Epidermal melanocyte (primary cell): ENCODE measurements around the gene ORC4.

Experiments
- DNase-seq: peaks from one replicate; pipeline ENCODE4 v3.0.0; 2011; ENCODE audit warnings: low spot score; ENCODE audit not compliant: insufficient read length

ORC4 gene

GRCh38 chr2:148020111-148021058 lies at the start of gene ORC4:
Gene ORC4, minus strand, starts transcription at chr2:148020737. Its CDS starts 44,779 bp downstream, at chr2:147975958.
- DNase-seq, result peak; percentile 73

DNA sequence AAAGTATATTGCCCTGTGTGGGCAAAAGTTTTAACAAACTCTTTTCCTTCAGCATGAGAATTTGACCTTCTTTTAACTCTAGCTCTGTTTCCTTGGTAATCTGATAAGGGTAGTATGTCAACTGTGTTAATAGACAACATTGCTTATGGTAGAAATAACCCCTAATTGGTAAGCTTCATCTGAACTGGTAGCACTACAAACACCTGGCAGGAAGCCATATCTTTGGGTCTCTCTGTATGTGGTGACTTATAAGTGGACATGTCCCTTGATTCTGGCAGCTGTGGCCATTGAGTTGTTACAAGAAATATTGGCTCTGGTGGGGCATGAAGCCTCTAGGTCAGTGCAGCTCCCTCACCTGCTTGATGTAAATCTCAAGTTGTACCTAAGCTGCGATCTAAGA lies 47.3 kb upstream of the ORC4 start:
- no peak for DNase-seq

DNA sequence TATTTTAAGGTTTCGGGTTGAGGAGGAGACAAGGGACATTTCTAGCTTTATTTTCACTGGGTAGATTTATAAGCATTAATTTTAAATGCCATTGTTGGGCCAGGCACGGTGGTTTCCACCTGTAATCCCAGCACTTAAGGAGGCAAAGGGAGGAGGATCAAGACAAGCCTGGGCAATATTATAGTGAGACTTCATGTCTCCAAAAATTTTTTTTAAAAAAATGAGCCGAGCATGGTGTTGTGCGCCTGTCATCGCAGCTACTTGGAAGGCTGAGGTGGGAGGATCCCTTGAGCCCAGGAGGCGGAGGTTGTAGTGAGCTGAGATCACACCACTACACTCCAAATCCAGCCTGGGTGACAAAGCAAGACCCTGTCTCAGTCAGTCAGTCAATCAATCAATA lies 45.4 kb upstream of the ORC4 start:
- DNase-seq, result no peak

- DNase-seq, result no peak
Observed at GRCh38 chr2:148063633-148064032, 43.1 kb upstream of the ORC4 start.

GRCh38 chr2:148058641-148059040 lies 38.1 kb upstream of the ORC4 start:
- no peak for DNase-seq

GRCh38 chr2:148052687-148053086 lies 32.1 kb upstream of the ORC4 start:
- DNase-seq, result no peak

GRCh38 chr2:148049284-148049683 lies 28.7 kb upstream of the ORC4 start:
- no peak for DNase-seq

DNA sequence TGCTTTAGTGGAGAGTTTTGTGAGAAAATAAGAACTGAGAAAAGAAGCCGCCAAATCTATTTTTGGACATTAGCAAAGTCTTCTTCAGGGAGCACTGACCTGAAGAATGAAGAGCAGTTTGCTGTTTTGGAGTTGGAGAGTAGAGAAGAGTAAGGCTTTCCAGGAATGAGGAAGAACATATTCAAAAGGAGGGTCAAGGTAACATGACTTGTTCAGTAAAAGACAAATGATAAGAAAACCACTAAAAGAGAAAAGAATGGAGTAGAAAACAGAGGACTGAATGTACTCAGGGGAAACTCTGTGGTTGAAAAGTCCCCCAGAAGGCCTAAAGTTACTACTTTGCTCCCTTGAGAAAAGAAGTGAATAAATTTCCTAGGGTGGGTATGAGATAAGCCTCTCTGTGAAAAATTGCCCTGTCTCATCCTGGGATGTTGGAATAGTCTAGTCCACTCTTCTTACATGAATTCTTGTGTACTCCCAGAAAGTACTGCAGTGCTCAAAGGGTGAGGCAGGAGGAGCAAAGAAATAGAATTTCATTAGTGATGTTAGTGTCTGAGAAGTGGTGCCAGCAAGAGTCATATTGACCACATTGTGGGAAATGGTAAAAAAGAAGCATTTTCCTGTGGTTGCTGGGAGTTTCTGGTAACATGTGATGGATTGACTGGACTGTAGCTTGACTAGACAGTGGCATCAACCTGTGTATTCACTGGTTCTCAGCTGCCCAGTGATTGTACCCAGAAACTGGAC lies 28.1 kb upstream of the ORC4 start:
- no peak for DNase-seq

DNA sequence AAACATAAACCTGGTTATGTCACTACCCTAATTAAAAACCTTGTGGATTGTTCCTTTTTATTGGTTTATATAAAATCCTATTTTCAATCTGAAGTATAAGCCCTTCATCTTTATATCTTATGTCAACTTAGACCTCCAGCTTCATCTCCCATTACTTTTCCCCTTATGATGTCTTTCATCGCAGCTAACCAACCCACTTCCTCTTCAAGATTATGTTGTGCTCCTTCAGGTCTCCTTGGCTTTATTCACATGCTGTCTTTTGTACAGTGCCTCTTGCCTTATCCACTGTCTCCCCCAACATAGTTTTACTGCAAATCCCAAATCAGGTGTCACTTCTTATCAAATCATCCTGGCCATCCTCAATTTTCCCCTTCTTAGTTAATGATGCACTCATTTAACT lies 26.3 kb upstream of the ORC4 start:
- DNase-seq, result no peak

GRCh38 chr2:148044322-148044721 lies 23.8 kb upstream of the ORC4 start:
- DNase-seq, result no peak

DNA sequence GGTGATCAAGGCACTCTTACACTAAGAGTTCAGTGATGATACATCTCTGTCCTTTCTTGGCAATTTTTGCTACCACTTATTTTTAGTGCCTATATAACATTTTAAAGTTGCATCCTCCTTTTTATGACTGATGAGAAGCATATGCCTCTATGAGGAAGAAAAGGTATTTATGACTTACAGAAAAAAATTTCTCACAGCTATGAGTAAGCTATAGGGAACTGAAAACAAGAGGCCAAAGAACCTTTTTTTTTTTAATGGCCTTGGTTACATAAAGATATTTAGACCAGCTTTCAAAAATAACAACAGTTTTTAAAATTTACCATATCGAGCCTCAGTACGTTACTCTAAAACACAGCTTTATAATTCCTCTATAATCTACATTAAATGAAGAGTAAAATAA lies 21.7 kb upstream of the ORC4 start:
- no peak for DNase-seq

DNA sequence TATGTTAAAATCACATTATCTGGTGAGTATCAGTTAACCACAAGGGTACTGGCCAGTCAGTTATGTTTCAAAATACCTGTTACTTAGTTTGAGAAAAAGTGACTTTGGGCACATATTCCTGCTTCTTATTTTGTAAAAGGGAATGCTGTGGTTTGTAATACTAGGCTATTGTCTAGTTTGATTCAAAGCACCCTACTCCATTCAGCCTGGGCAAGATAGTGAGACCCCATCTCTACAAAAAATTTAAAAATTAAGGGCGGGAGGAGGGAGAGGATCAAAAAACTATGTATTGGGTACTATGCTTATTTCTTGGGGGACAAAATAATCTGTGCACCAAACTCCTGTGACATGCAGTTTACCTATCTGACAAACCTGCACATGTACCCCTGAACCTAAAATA lies 19.2 kb upstream of the ORC4 start:
- DNase-seq, result no peak

DNA sequence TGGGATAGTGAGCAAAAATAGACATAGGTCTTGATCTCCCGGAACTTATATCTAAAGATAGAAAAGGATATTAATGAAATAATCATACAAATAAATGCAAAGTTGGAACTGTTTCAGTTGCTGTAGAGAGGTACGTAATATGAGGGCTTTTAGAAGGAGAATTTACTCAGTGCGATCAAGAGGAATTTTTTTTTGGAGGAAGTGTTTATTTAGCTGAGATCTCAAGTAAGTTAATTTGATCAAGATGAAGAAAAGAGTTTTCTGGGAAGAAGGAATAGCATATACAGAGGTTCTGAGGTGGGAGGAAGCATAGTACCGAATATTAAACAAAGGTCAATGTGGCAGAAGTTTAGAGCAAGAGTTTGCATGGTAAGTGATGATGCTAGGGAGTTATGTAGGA lies 11.7 kb upstream of the ORC4 start:
- DNase-seq, result no peak

- DNase-seq, result no peak
Observed at GRCh38 chr2:148031152-148031551, 10.6 kb upstream of the ORC4 start.

DNA sequence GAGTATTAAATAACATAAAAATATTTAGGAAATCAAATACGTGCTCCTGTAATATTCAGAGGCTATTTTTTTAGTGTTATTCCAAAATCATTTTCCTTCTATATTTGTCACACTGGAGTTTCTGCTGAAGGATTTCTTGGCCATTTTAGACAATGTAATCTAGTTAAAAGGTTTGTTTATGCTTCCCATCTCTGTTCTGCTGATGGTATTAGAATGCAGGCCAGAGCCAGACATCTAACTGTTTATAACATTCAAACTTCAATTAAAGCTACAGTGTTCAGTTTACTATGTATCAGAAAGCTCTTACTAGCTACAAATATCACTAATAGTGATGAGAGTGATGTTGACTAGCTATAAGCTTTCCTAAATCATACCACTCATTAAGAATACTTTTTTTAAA lies 8.2 kb upstream of the ORC4 start:
- DNase-seq, result no peak

- no peak for DNase-seq
Observed at GRCh38 chr2:148027822-148028221, 7.3 kb upstream of the ORC4 start.

GRCh38 chr2:148026573-148026972 lies 6.0 kb upstream of the ORC4 start:
- no peak for DNase-seq

DNA sequence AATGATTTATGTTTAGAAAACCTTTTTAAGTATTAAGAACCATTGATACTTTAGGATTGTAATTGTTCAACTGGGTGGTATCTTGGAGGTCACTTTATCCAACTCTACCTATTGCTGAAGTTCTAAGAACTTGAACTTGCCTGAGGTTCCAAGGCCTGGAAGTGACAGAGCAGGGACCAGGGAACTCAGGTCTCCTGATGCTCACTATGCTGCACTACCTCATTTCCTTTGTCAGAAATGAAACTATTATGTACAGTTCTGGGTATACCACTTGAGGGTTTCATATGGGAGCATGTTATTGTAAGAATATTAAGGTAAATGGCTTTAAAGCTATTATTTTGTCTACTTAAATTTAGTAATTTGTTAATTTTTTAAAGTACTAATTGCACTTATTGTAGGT lies 3.3 kb upstream of the ORC4 start:
- DNase-seq, result no peak

DNA sequence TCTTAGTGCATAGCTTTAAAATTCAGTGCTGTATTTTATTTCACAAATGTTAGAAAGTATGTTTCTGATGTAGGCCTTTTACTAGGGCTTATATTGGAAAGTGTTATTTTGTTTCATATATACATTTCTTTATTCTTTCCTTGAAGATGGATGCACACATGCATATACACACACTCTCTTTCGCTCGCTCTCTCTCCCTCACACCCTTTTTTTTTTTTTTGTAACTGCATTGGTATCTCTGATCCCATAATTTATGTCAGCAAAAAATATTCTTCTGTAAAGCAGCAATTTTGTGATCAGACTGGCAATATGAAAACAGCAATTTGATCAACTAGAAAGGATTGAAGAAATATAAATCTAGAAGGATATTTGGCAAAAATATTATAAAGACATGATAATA lies 2.3 kb upstream of the ORC4 start:
- no peak for DNase-seq

DNA sequence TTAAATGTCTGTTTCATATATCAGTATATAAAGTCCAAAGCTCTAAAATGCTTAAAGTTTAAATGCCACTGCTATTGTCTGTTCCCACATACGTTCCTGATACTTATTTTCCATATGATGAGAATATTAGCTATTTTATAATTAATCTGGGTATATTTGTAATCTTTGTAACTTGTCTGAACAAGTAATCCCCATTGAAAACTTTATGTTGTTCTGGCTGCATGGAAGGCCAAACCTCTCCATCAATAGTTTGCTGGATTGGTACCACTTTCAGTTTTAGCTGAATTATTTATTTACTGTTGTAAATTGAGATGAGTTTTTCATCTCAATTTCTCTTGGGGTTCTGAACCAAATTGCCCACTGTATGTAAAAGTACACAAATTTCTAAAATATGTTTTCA lies 1.8 kb upstream of the ORC4 start:
- no peak for DNase-seq

GRCh38 chr2:148021886-148022285 lies 1.3 kb upstream of the ORC4 start:
- DNase-seq, result no peak

DNA sequence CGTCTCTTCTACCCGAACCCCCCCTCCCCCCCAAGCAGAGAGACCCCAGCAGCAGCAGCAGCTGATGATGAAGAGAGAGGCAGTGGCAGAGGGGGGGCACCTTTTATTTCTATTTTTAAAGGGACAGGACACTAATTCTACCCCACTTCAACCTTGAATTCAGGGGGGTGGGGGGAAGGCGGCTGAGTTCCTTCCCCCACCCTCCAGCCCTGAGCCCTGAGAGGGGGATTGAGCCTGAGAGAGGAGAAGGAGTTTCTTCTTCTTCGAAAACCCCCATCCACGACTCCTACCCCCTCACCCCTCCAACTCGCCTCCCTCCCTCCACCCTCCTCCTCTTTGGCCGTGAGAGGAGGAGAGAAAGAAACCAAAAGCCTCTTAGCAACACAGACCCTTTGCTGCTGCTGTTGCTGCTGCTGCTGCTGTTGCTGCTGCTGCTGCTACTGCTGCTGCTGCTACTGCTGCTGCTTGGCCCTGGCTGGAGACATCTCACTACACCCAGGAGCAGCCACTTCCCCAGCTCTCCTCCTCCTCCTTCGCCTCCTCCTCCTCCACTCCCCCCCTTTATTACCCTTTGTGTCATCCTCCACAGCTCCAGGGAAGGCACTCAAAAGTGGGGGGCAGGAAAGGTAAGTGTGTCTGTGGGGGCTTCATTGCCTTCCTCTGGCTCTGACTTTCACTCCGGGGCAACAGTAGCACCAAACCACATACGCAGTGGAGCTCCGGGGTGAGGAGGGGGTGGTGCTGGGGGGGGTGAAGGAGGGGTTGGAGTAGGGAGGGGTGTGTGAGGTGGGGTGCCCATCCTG lies 723 bp upstream of the ORC4 start, which contains the start of gene MBD5:
TSS of gene MBD5 (plus strand) at position 33 of the 803 bp plus-strand sequence.
- DNase-seq, result no peak
